Progenitor cell of endocrine pancreas (in vitro differentiated cells): ENCODE results near the gene RUNX1. TPM values are rescaled to one million over a fixed set of nuclear protein-coding genes. Genes with fewer than 3 reads are reported as not detected.

Source experiments
- DNase-seq: peaks from one replicate; pipeline ENCODE4 v3.0.0; 2021; ENCODE audit warnings: low spot score; ENCODE audit not compliant: unreplicated experiment
- H3K27ac Mint-ChIP-seq: 2 replicates; pipeline ENCODE4 v1.8.0; 2021; ENCODE audit warnings: mild to moderate bottlenecking, moderate library complexity, mixed read lengths
- H3K27me3 Mint-ChIP-seq: 2 replicates; pipeline ENCODE4 v1.8.0; 2021; ENCODE audit warnings: mixed read lengths
- H3K36me3 Mint-ChIP-seq: 2 replicates; pipeline ENCODE4 v1.8.0; 2022; ENCODE audit warnings: mixed read lengths; ENCODE audit not compliant: insufficient read depth
- H3K4me1 Mint-ChIP-seq: 2 replicates; pipeline ENCODE4 v1.8.0; 2021; ENCODE audit warnings: low read depth, mixed read lengths
- H3K4me3 Mint-ChIP-seq: 2 replicates; pipeline ENCODE4 v1.8.0; 2021; ENCODE audit warnings: low read depth, mild to moderate bottlenecking, moderate library complexity, mixed read lengths
- H3K9me3 Mint-ChIP-seq: 2 replicates; pipeline ENCODE4 v1.8.0; 2021; ENCODE audit warnings: low read depth, mixed read lengths
- CTCF ChIP-seq: fragments of 200-600 bp; sonication (generic); IDR thresholded peaks from one replicate; pipeline ENCODE4 v1.5.0; 2021; ENCODE audit warnings: antibody characterized with exemption, mild to moderate bottlenecking; ENCODE audit not compliant: unreplicated experiment
- total RNA-seq: library from RNA; stranded (reverse); gene quantifications from 2 replicates; pipeline ENCODE4 v1.2.1, GENCODE V29; 2021

Gene RUNX1
- total RNA-seq, 1 donor from 2014 or later: 7.1 TPM

- peaks cover 8% of the 10 kb centered on the region for H3K9me3 Mint-ChIP-seq
- H3K4me3 Mint-ChIP-seq: no peak overlapping the region
- H3K4me1 Mint-ChIP-seq: peaks cover 6% of the 10 kb centered on the region
- TF ChIP-seq CTCF: no peak
- H3K27ac Mint-ChIP-seq: no peak overlapping the region
- H3K27me3 Mint-ChIP-seq: peaks cover 4% of the 10 kb centered on the region
- H3K36me3 Mint-ChIP-seq: peaks cover 8% of the 10 kb centered on the region
- no peak for DNase-seq
Observed at GRCh38 chr21:34825948-34826548, 223.1 kb downstream of the RUNX1 start.

GRCh38 chr21:34825101-34825500 lies 224.0 kb downstream of the RUNX1 start:
- Mint-ChIP-seq H3K4me3 (no peak overlapping the region), H3K27me3 (peaks cover 4% of the 10 kb centered on the region), H3K36me3 (peaks cover 8% of the 10 kb centered on the region), H3K4me1 (peaks cover 6% of the 10 kb centered on the region), H3K9me3 (peaks cover 8% of the 10 kb centered on the region), H3K27ac (no peak overlapping the region)
- DNase-seq: no peak
- no peak for TF ChIP-seq CTCF

DNA sequence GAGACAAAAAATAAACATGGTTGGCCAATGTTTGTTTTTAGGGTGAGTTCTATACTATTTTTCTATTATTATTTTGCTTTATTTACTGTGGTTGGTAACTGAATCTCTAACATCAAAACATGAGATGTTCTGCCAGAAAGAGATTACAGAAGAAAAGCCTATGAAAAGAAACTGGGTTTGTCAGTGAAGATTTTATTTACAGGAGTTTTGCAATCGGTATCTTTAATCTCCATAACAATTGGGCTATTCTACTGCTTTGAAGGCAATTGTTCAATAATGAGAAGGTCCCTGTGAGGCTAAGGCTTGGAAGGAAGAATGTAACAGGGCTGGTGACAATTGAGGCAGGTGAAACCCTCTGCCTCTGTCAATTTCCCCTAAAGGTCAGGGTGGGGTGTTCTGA lies 224.8 kb downstream of the RUNX1 start:
- Mint-ChIP-seq H3K27ac (no peak overlapping the region), H3K9me3 (peaks cover 8% of the 10 kb centered on the region), H3K27me3 (no peaks in the 10 kb centered on the region), H3K4me3 (no peak overlapping the region), H3K36me3 (peaks cover 8% of the 10 kb centered on the region), H3K4me1 (peaks cover 6% of the 10 kb centered on the region)
- no peak for DNase-seq
- TF ChIP-seq CTCF: no peak

GRCh38 chr21:34822942-34823341 lies 226.2 kb downstream of the RUNX1 start:
- Mint-ChIP-seq H3K9me3 (peaks cover 8% of the 10 kb centered on the region), H3K4me1 (peaks cover 15% of the 10 kb centered on the region), H3K27ac (no peak overlapping the region), H3K27me3 (peaks cover 4% of the 10 kb centered on the region), H3K4me3 (no peak overlapping the region), H3K36me3 (peaks cover 6% of the 10 kb centered on the region)
- TF ChIP-seq CTCF: no peak
- DNase-seq: no peak

DNA sequence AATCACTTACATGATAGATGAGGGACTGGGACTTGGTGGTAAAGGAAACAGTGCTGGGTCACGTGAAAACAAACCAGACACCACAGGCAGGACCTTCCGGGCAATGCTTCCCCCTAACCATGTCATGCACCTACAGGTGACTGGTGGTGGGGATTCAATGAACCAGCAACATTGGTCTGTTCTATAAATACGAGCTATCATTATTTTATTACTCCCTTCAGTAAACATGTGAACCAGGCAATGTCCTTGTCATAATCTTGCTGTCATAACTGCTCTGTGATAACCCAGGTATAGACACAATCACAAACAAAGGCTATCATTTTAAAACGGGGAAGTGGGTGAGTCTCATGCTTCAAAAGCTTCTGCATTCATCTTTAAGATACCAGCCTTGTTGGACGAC lies 226.9 kb downstream of the RUNX1 start:
- no peak overlapping the region for H3K27ac Mint-ChIP-seq
- no peak for DNase-seq
- H3K4me3 Mint-ChIP-seq: no peak overlapping the region
- H3K27me3 Mint-ChIP-seq: peaks cover 4% of the 10 kb centered on the region
- H3K9me3 Mint-ChIP-seq: peaks cover 8% of the 10 kb centered on the region
- peaks cover 20% of the 10 kb centered on the region for H3K4me1 Mint-ChIP-seq
- H3K36me3 Mint-ChIP-seq: peaks cover 6% of the 10 kb centered on the region
- TF ChIP-seq CTCF: no peak
